HepG2 (cell line): ENCODE measurements around the gene MMP23B. TPM values are rescaled to one million over a fixed set of nuclear protein-coding genes. Genes with fewer than 3 reads are reported as not detected.

Experiments used
- ATAC-seq: fragments of 200-7000 bp; cut with Tn5 transposase; 3 replicates; pipeline ENCODE4 v1.9.1; 2020; ENCODE audit warnings: mild to moderate bottlenecking, moderate library complexity
- BruUV-seq: library from RNA; stranded (reverse); fragments of 400-500 nt; replicated peaks from 2 replicates; lab custom pipeline; 2021; lab: Mats Ljungman, UMichigan
- CTCF ChIA-PET: fragments of 300-600 bp; formaldehyde crosslinking; extraction: SDS; loops from one replicate; lab custom pipeline; 2021; ENCODE audit warnings: low total read pairs, inconsistent platforms, low intra/inter-chr PET ratio; lab: Yijun Ruan, JAX
- POLR2A ChIA-PET: fragments of 350-600 bp; sonication (Branson Sonifier 250); formaldehyde crosslinking; loops from one replicate; lab custom pipeline; 2020; ENCODE audit warnings: antibody characterized with exemption, inconsistent platforms; lab: Yijun Ruan, JAX
- DNase-seq: peaks from one replicate; pipeline ENCODE4 v3.0.0-alpha.2; 2015; ENCODE audit warnings: low spot score
- FAIRE-seq: peaks from 3 replicates; lab custom pipeline; 2011; peaks lifted over from hg19 to GRCh38; lab: Jason Lieb, UNC
- H2AFZ ChIP-seq: one replicate; pipeline ENCODE4 v1.6.1; 2011; ENCODE audit warnings: low read length, inconsistent platforms
- H3K27ac ChIP-seq: fragments of 300-600 bp; 3 replicates; pipeline ENCODE4 v1.8.0; 2011; ENCODE audit warnings: mixed run types, mild to moderate bottlenecking, mixed read lengths, low read length, inconsistent platforms; ENCODE audit not compliant: insufficient read depth; ENCODE audit errors: extremely low read length
- H3K27me3 ChIP-seq, 2 experiments: fragments of 200-600 bp in 1 of 2; 2 replicates in 1 of 2; 3 replicates in 1 of 2; pipeline versions ENCODE4 v1.6.0 to v1.8.0; 2011; ENCODE audit warnings: low read length in 2 of 2, mild to moderate bottlenecking in 2 of 2, moderate library complexity in 2 of 2, inconsistent platforms in 1 of 2; ENCODE audit not compliant: insufficient read depth in 2 of 2, control insufficient read depth in 1 of 2
- H3K36me3 ChIP-seq, 2 experiments: fragments of 200-600 bp in 1 of 2; replicated peaks in 1 of 2; 2 replicates in 1 of 2; 3 replicates in 1 of 2; pipeline versions ENCODE4 v1.5.1 to v1.8.0; 2011; ENCODE audit warnings: low read length in 2 of 2, inconsistent platforms in 1 of 2; ENCODE audit not compliant: insufficient read depth in 2 of 2, control insufficient read depth in 1 of 2
- H3K4me1 ChIP-seq: 2 replicates; pipeline ENCODE4 v1.5.1; 2012; ENCODE audit warnings: low read length, inconsistent platforms; ENCODE audit not compliant: insufficient read depth
- H3K4me2 ChIP-seq: 2 replicates; pipeline ENCODE4 v1.6.0; 2011; ENCODE audit warnings: low read depth, low read length, inconsistent platforms
- H3K4me3 ChIP-seq, 3 experiments: fragments of 200-600 bp in 1 of 3; sonication (generic), shearing (Covaris generic) in 1 of 3; replicated peaks in 1 of 3; 2 replicates each; pipeline ENCODE4 v1.5.1; 2011 to 2016; ENCODE audit warnings: low read length in 3 of 3, inconsistent platforms in 2 of 3, low read depth in 2 of 3, mild to moderate bottlenecking in 2 of 3, control low read depth in 1 of 3, mixed read lengths in 1 of 3; ENCODE audit not compliant: insufficient read depth in 1 of 3
- H3K79me2 ChIP-seq: one replicate; pipeline ENCODE4 v1.6.1; 2011; ENCODE audit warnings: low read length, inconsistent platforms; ENCODE audit not compliant: insufficient read depth
- H3K9ac ChIP-seq: 2 replicates; pipeline ENCODE4 v1.6.0; 2011; ENCODE audit warnings: mild to moderate bottlenecking, low read depth, low read length, inconsistent platforms; ENCODE audit not compliant: insufficient read depth
- H3K9me3 ChIP-seq: 2 replicates; pipeline ENCODE4 v1.5.1; 2012; ENCODE audit warnings: mild to moderate bottlenecking, low read length
- H4K20me1 ChIP-seq: 2 replicates; pipeline ENCODE4 v1.6.0; 2011; ENCODE audit warnings: inconsistent platforms, mild to moderate bottlenecking, low read length, moderate library complexity; ENCODE audit not compliant: insufficient read depth
- CREB3 ChIP-seq: sonication (generic); formaldehyde crosslinking; IDR thresholded peaks from 2 replicates; pipeline ENCODE4 v1.5.0; 2020; ENCODE audit warnings: missing genetic modification reagents
- GATAD1 ChIP-seq: IDR thresholded peaks from 2 replicates; pipeline ENCODE4 v1.6.1; 2016; ENCODE audit warnings: missing genetic modification reagents, missing compliant biosample characterization
- HBP1 ChIP-seq: IDR thresholded peaks from 2 replicates; pipeline ENCODE4 v1.6.1; 2016; ENCODE audit warnings: low read depth, control low read depth
- IRF1 ChIP-seq: sonication (generic); formaldehyde crosslinking; IDR thresholded peaks from 2 replicates; pipeline ENCODE4 v1.4.0; 2020; ENCODE audit warnings: low read depth, mild to moderate bottlenecking, missing genetic modification reagents
- MYPOP ChIP-seq: sonication (generic); formaldehyde crosslinking; IDR thresholded peaks from 2 replicates; pipeline ENCODE4 v1.8.1; 2023; ENCODE audit warnings: mild to moderate bottlenecking, moderate library complexity, missing genetic modification reagents
- YY1 ChIP-seq: IDR thresholded peaks from 2 replicates; pipeline ENCODE4 v1.6.1; 2011; ENCODE audit warnings: low read length, low read depth, moderate library complexity, mild to moderate bottlenecking; ENCODE audit not compliant: insufficient read depth, insufficient replicate concordance
- ZBTB40 ChIP-seq, 2 experiments: fragments of 450-650 bp in 1 of 2; sonication (generic) in 1 of 2; formaldehyde crosslinking in 1 of 2; IDR thresholded peaks; 2 replicates each; pipeline versions ENCODE4 v1.6.1 to v1.8.0; 2016 to 2022; ENCODE audit warnings: antibody characterized with exemption in 1 of 2, mild to moderate bottlenecking in 1 of 2, missing genetic modification reagents in 1 of 2
- WGBS: methylation state at CpG from one replicate; pipeline ENCODE4 v1.1.6; 2017; ENCODE audit warnings: low lambda C conversion rate; 5-methylcytosine and 5-hydroxymethylcytosine counted together
- in situ Hi-C: cut with HindIII; loops from 2 replicates; pipeline ENCODE4 v1.10.0; 2017; ENCODE audit warnings: low pct_unique_long_range_greater_than_20kb; ENCODE audit not compliant: extremely low pct_ligation_motif_present
- intact Hi-C: fragments of 100-400 bp; cut with micrococcal nuclease; formaldehyde crosslinking; loops from one replicate; pipeline ENCODE4 v1.10.0; 2022; ENCODE audit not compliant: unreplicated experiment
- polyA plus RNA-seq, 8 experiments: library from polyadenylated mRNA; depleted of rRNA in 3 of 8; stranded (reverse) in 7 of 8; unstranded in 1 of 8; fragments of >200 nt; fragmentation: Illumina TruSeq in 4 of 8; extraction: Trizol in 4 of 8; gene quantifications; 2 replicates each; pipeline versions ENCODE4 v1.2.1 to v1.2.3, GENCODE V29; 2011 to 2016; ENCODE audit warnings: low read depth in 4 of 8, missing spikeins in 1 of 8, mixed read lengths in 1 of 8; ENCODE audit not compliant: insufficient read depth in 1 of 8
- total RNA-seq, 5 experiments: library from RNA; depleted of rRNA; stranded (reverse); fragments of >200 nt; fragmentation: Illumina TruSeq; extraction: Trizol; gene quantifications; 2 replicates each; pipeline ENCODE4 v1.2.3, GENCODE V29; 2016; ENCODE audit warnings: low read depth in 1 of 5

The MMP23B gene
- total and polyA plus RNA-seq, 2 of the 13 experiments (the other 11 are each of a cell fraction or from before 2014, with no cell fraction given): 0.61 to 0.75 TPM

GRCh38 chr1:1624443-1625403, 7.2 kb upstream of the MMP23B start:
- Histone ChIP-seq H3K4me1 (no peaks in the 10 kb centered on the region), H3K27me3 (no peaks in the 10 kb centered on the region), H4K20me1 (no peaks in the 10 kb centered on the region), H3K27ac (no peak overlapping the region), H3K4me2 (no peak overlapping the region), H2AFZ (no peak overlapping the region), H3K79me2 (no peaks in the 10 kb centered on the region), H3K4me3 (no peak overlapping the region), H3K36me3 (peaks cover 0 to 2% of the 10 kb centered on the region in 2 experiments; a peak in 1 of 5 replicates), H3K9me3 (no peaks in the 10 kb centered on the region), H3K9ac (no peak overlapping the region)
- ATAC-seq (no peak), FAIRE-seq (no peak), DNase-seq (no peak)
- BruUV-seq: no TSS peak
- in situ Hi-C loops: no loop called here
- ChIA-PET CTCF (no interaction called here), POLR2A (no interaction called here)
- intact Hi-C loops: no loop called here
- WGBS: 94% methylated on average over 6 of the region's 38 CpGs
- no peak for TF ChIP-seq IRF1 (CRISPR knock-in tag)
- no peak for TF ChIP-seq MYPOP
- no peak for TF ChIP-seq CREB3 (CRISPR knock-in tag)
- TF ChIP-seq HBP1 (CRISPR knock-in tag): no peak
- TF ChIP-seq GATAD1 (CRISPR knock-in tag): no peak
- TF ChIP-seq ZBTB40 (IDR thresholded peaks at IDR 0.05): no peak
- no peak for TF ChIP-seq ZBTB40 (CRISPR knock-in tag; IDR thresholded peaks at IDR 0.05)
- TF ChIP-seq YY1: no peak
